GM21723 (cell line): Measurements from ENCODE around the gene IRF7.

Experiments
- ATAC-seq: cut with Tn5 transposase; IDR thresholded peaks from one replicate; pipeline ENCODE4 v1.9.1; 2021; ENCODE audit warnings: mild to moderate bottlenecking, moderate library complexity; ENCODE audit not compliant: unreplicated experiment

The IRF7 gene

GRCh38 chr11:641806-642370 lies 26.1 kb upstream of the IRF7 start:
- ATAC-seq = no peak

- ATAC-seq = no peak
These were observed 24.4 kb upstream of the IRF7 start for GRCh38 chr11:640021-640706.

GRCh38 chr11:639332-639955 lies 23.7 kb upstream of the IRF7 start:
- ATAC-seq = no peak

- ATAC-seq = no peak
These were observed 23.0 kb upstream of the IRF7 start for GRCh38 chr11:638631-639331.

- ATAC-seq = no peak
These were observed 22.1 kb upstream of the IRF7 start for GRCh38 chr11:637593-638521.

GRCh38 chr11:637333-637592 lies 21.5 kb upstream of the IRF7 start:
- ATAC-seq = no peak

- no peak for ATAC-seq
These were observed 21.0 kb upstream of the IRF7 start, which contains the start of gene DRD4 for GRCh38 chr11:636511-637332. TSS of gene DRD4 (plus strand) at chr11:637269. CDS start at chr11:637305, 36 bp downstream.

- no peak for ATAC-seq
These were observed 20.3 kb upstream of the IRF7 start for GRCh38 chr11:635945-636510.

- ATAC-seq = no peak
These were observed 15.1 kb upstream of the IRF7 start for GRCh38 chr11:630871-631270.

GRCh38 chr11:629237-629583 lies 13.5 kb upstream of the IRF7 start:
- no peak for ATAC-seq

GRCh38 chr11:628056-628455 lies 12.3 kb upstream of the IRF7 start:
- ATAC-seq = no peak

- ATAC-seq = no peak
These were observed 11.5 kb upstream of the IRF7 start for GRCh38 chr11:627308-627576.

GRCh38 chr11:626475-627307 lies 10.9 kb upstream of the IRF7 start, which contains the start of gene SCT:
TSS of gene SCT (minus strand) at chr11:627181. CDS start at chr11:627143, 38 bp downstream.
- ATAC-seq = no peak

GRCh38 chr11:625636-626268 lies 10.0 kb upstream of the IRF7 start:
- ATAC-seq = no peak

GRCh38 chr11:624705-625635 lies 9.2 kb upstream of the IRF7 start, which contains the start of gene CDHR5:
TSS of gene CDHR5 (minus strand) at chr11:624955. CDS start at chr11:624902, 53 bp downstream.
- no peak for ATAC-seq

- no peak for ATAC-seq
These were observed 8.4 kb upstream of the IRF7 start for GRCh38 chr11:623999-624704.

GRCh38 chr11:623349-623869 lies 7.7 kb upstream of the IRF7 start:
- ATAC-seq = no peak
